Peyer's patch (tissue), 4 donors: Measurements from ENCODE around the gene PTPRF. TPM values are rescaled to one million over a fixed set of nuclear protein-coding genes. Genes with fewer than 3 reads are reported as not detected.

ENCODE experiments used
- DNase-seq, 3 donors: peaks; one replicate each; pipeline ENCODE4 v3.0.0-alpha.2; 2017 to 2019
- H3K27ac ChIP-seq, 4 donors: fragments of 200-600 bp; sonication (generic); one replicate each; pipeline ENCODE4 v1.5.1; 2016 to 2019
- H3K27me3 ChIP-seq, 2 donors: fragments of 200-600 bp; sonication (generic); one replicate each; pipeline ENCODE4 v1.5.1; 2019
- H3K36me3 ChIP-seq, 3 donors: fragments of 200-600 bp; sonication (generic); one replicate each; pipeline ENCODE4 v1.5.1; 2016 to 2019
- H3K4me1 ChIP-seq, 4 donors: fragments of 200-600 bp; sonication (generic); one replicate each; pipeline ENCODE4 v1.5.1; 2016 to 2019
- H3K4me3 ChIP-seq, 4 donors: fragments of 200-600 bp; sonication (generic); 1 replicate in 3 of 4; 2 replicates in 1 of 4; pipeline ENCODE4 v1.5.1; 2016 to 2019; ENCODE audit warnings: mild to moderate bottlenecking in 1 of 4
- H3K9me3 ChIP-seq, 4 donors: fragments of 200-600 bp; sonication (generic); one replicate each; pipeline ENCODE4 v1.5.1; 2016 to 2019; ENCODE audit warnings: mild to moderate bottlenecking in 1 of 4
- POLR2A ChIP-seq, 2 donors: fragments of 450-650 bp; IDR thresholded peaks; one replicate each; pipeline ENCODE4 v1.5.1; 2017; ENCODE audit warnings: antibody characterized with exemption in 2 of 2, mild to moderate bottlenecking in 2 of 2, moderate library complexity in 2 of 2
- total RNA-seq, 4 donors: library from RNA; depleted of rRNA; stranded (reverse); fragments of >200 nt; gene quantifications; one replicate each; pipeline ENCODE4 v1.1.0, GENCODE V29; 2016
- TF ChIP-seq, protein P1 (sequence below), 6 experiments: fragments of 450-650 bp in 4 of 6; fragments of 200-600 bp in 2 of 6; sonication (generic) in 1 of 6; IDR thresholded peaks; one replicate each; pipeline ENCODE4 v1.5.1; 2017 to 2019; ENCODE audit warnings: antibody characterized with exemption in 6 of 6, mild to moderate bottlenecking in 3 of 6, moderate library complexity in 1 of 6

PTPRF gene
- total RNA-seq, 4 donors from 2014 or later, result 149 to 613 (median 528) TPM

- Histone ChIP-seq H3K36me3 (peaks cover 0 to 12% (median 0%) of the 10 kb centered on the region in 3 donors), H3K27me3 (no peaks in the 10 kb centered on the region), H3K9me3 (no peaks in the 10 kb centered on the region), H3K4me3 (no peak overlapping the region), H3K27ac (peak overlapping the region in 3 of 4 donors; percentile 56 to 86 (median 84)), H3K4me1 (peaks cover 0 to 61% (median 5%) of the 10 kb centered on the region in 4 donors)
- peak in 1 of 3 donors; percentile 52 for DNase-seq
- TF ChIP-seq, protein P1, sequence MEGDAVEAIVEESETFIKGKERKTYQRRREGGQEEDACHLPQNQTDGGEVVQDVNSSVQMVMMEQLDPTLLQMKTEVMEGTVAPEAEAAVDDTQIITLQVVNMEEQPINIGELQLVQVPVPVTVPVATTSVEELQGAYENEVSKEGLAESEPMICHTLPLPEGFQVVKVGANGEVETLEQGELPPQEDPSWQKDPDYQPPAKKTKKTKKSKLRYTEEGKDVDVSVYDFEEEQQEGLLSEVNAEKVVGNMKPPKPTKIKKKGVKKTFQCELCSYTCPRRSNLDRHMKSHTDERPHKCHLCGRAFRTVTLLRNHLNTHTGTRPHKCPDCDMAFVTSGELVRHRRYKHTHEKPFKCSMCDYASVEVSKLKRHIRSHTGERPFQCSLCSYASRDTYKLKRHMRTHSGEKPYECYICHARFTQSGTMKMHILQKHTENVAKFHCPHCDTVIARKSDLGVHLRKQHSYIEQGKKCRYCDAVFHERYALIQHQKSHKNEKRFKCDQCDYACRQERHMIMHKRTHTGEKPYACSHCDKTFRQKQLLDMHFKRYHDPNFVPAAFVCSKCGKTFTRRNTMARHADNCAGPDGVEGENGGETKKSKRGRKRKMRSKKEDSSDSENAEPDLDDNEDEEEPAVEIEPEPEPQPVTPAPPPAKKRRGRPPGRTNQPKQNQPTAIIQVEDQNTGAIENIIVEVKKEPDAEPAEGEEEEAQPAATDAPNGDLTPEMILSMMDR (IDR thresholded peaks at IDR 0.05), result no peak
- TF ChIP-seq POLR2A (IDR thresholded peaks at IDR 0.05), result no peak
Measured at GRCh38 chr1:43536196-43536863, 5.6 kb downstream of the PTPRF start.

DNA sequence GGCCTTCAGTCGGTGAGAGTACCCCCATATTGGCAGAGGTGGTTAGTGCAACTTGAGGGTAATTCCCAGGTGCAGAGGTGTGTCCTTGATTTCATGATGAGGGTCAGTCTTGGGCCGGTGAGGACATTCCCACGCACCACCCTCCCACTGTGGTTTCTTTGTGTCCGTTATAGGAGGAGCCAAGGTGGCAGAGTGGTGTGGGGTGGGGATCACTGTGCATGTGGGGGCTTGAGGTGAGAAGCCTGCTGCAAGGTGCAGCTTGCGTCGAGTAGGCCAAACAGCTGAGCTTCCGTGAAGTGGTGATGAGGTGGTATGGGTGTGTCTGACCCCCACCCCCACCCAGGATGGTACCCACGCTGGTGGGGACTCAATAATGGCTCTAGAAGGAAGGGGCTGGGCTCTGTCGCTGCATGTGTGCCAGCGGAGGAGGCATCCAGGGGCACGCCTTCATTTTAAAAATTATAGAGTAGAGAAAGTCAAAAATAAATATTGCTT lies 6.2 kb downstream of the PTPRF start:
- TF ChIP-seq POLR2A (IDR thresholded peaks at IDR 0.05), result no peak
- TF ChIP-seq, protein P1 (IDR thresholded peaks at IDR 0.05), result no peak
- H3K4me3 ChIP-seq, result no peak overlapping the region
- peak overlapping the region in 3 of 4 donors; percentile 56 to 86 (median 84) for H3K27ac ChIP-seq
- peak in 1 of 3 donors; percentile 53 for DNase-seq
- no peaks in the 10 kb centered on the region for H3K27me3 ChIP-seq
- peaks cover 0 to 60% (median 3%) of the 10 kb centered on the region in 4 donors for H3K4me1 ChIP-seq
- no peaks in the 10 kb centered on the region for H3K9me3 ChIP-seq
- H3K36me3 ChIP-seq, result peaks cover 0 to 12% (median 0%) of the 10 kb centered on the region in 3 donors

DNA sequence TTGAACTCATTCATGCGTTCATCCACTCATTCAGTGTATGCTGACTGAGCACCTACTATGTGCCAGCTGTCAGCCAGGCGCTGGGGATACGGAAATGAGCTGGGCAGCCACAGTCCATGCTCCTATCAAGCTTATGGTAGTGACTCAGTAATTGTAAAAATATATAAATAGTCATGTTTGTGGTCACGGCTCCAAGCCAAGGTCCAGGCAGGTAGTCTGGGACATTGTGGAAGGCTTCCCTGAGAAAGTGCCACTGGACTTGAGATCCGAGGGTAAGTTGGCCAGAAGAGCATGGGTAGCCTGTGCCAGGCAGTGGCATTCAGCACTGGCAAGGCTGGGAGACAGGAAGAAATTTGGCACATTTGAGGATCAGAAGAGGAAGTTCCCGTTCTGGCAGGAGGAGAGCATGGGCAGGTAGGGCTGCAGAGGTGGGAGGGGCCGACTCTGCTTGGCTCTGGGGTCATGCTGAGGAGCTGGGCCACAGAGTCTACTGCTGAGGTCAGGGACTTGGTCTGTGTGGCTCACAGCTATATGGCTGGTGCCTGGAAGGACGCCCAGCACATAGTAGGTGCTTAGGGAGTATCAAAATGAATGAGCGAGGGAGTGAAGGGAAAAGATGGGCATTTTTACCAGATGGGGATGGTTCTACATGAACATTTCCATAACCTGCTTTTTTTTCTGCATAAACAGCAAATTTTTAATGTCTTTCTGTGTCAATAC lies 6.9 kb downstream of the PTPRF start:
- Histone ChIP-seq H3K36me3 (peaks cover 0 to 12% (median 0%) of the 10 kb centered on the region in 3 donors), H3K27ac (peak overlapping the region in 3 of 4 donors; percentile 59 to 86 (median 84)), H3K4me3 (peak overlapping the region in 1 of 4 donors; percentile 18), H3K9me3 (no peaks in the 10 kb centered on the region), H3K4me1 (peaks cover 0 to 59% (median 7%) of the 10 kb centered on the region in 4 donors), H3K27me3 (no peaks in the 10 kb centered on the region)
- TF ChIP-seq, protein P1 (IDR thresholded peaks at IDR 0.05), result no peak
- TF ChIP-seq POLR2A (IDR thresholded peaks at IDR 0.05), result peak; percentile 20 to 58
- DNase-seq, result peak in 2 of 3 donors; percentile 76 to 84

DNA sequence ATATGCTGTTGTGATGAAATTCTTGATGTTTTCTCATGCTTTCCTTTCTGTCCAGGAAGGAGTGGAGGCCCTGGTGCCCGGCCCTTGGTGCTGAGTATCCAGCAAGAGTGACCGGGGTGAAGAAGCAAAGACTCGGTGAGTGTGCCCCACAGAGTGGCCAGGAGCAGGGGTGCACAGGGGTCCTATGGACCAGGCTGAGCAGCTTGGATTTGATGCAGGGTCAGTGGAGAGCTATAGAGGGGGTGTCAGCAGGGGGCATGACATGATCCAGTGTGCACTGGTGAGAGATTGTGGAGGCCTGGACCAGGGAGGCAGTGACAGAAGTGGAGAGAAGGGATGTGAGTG lies 7.4 kb downstream of the PTPRF start:
- H3K27ac ChIP-seq, result peak overlapping the region in 2 of 4 donors; percentile 84 to 86
- no peaks in the 10 kb centered on the region for H3K9me3 ChIP-seq
- DNase-seq, result no peak
- no peaks in the 10 kb centered on the region for H3K27me3 ChIP-seq
- peaks cover 0 to 12% (median 0%) of the 10 kb centered on the region in 3 donors for H3K36me3 ChIP-seq
- H3K4me3 ChIP-seq, result peak overlapping the region in 1 of 4 donors; percentile 18
- TF ChIP-seq POLR2A (IDR thresholded peaks at IDR 0.05), result no peak
- TF ChIP-seq, protein P1 (IDR thresholded peaks at IDR 0.05), result no peak
- peaks cover 0 to 60% (median 9%) of the 10 kb centered on the region in 4 donors for H3K4me1 ChIP-seq

GRCh38 chr1:43538969-43539368 lies 8.3 kb downstream of the PTPRF start:
- Histone ChIP-seq H3K27me3 (no peaks in the 10 kb centered on the region), H3K27ac (peak overlapping the region in 1 of 4 donors; percentile 94), H3K36me3 (peaks cover 0 to 12% (median 0%) of the 10 kb centered on the region in 3 donors), H3K9me3 (no peaks in the 10 kb centered on the region), H3K4me1 (peaks cover 0 to 66% (median 10%) of the 10 kb centered on the region in 4 donors), H3K4me3 (no peak overlapping the region)
- DNase-seq, result no peak
- TF ChIP-seq, protein P1 (IDR thresholded peaks at IDR 0.05), result no peak
- no peak for TF ChIP-seq POLR2A (IDR thresholded peaks at IDR 0.05)
